ENCODE results near the gene PFN2. TPM values are rescaled to one million over a fixed set of nuclear protein-coding genes. Genes with fewer than 3 reads are reported as not detected.

Gene PFN2
- total and polyA plus RNA-seq, 2 donors from 2014 or later, result 93.2 to 253 TPM

DNA sequence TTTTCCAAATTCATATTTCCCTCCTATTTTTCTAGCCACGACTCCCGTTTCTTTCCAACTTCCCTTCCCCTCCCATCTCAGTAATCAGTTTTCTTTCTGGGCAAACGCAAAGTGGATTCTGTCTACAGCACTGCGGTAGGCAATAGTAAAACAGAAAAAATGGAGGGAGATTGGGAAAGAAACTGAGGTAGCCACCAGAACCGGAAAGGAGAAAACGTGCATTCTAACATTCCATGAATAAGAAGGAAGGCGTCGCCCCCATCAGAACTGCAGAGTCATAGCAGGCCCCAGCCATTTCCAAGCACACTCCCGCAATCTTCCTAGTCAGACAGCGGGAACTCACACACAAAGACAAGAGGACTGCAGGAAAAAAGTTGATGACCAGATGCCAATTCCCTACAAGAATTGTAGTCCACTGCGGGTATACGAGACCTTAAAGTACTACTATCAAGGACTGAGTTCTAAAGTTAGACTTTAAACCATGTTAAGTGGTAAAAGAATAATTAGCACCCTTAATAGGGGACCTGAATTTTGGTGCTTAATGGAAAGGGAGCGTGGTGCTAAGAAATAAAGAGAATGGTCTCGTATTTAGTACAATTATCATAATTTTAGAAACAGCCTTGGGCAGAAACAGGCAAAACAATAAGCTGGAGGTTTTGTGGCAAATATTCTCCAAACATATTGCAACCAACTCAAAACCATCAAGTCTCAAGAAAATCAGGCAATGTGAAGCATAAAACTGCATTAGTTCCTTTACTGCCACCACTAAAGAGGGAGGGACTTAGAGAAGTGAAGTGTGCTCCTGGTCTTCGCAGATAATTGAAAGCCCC, 1.4 kb downstream of the PFN2 start:
- Histone ChIP-seq H3K4me1 (ENCODE audit: control insufficient read depth in 2 of 3, insufficient read depth in 2 of 3, low read depth in 1 of 3, low read length in 3 of 3) (peaks cover 0 to 21% (median 11%) of the 10 kb centered on the region in 3 donors), H3K27ac (ENCODE audit: low read depth in 2 of 2, low read length in 2 of 2) (peak overlapping the region; percentile 87 to 93), H3K9ac (ENCODE audit: low read length in 3 of 3) (peak overlapping the region; percentile 74 to 90 (median 77)), H3K36me3 (ENCODE audit: control insufficient read depth in 2 of 3, insufficient read depth in 3 of 3, low read length in 3 of 3) (peaks cover 0 to 12% (median 2%) of the 10 kb centered on the region in 3 donors), H3K4me3 (ENCODE audit: low read length in 3 of 3) (peak overlapping the region; percentile 77 to 93 (median 85)), H3K9me3 (ENCODE audit: control insufficient read depth in 2 of 3, insufficient read depth in 1 of 3, low read length in 3 of 3) (no peaks in the 10 kb centered on the region), H3K27me3 (ENCODE audit: control insufficient read depth, insufficient read depth, low read length) (no peaks in the 10 kb centered on the region)
- intact Hi-C loops (cut with DNase I), result no loop called here
- TF ChIP-seq, protein P1, sequence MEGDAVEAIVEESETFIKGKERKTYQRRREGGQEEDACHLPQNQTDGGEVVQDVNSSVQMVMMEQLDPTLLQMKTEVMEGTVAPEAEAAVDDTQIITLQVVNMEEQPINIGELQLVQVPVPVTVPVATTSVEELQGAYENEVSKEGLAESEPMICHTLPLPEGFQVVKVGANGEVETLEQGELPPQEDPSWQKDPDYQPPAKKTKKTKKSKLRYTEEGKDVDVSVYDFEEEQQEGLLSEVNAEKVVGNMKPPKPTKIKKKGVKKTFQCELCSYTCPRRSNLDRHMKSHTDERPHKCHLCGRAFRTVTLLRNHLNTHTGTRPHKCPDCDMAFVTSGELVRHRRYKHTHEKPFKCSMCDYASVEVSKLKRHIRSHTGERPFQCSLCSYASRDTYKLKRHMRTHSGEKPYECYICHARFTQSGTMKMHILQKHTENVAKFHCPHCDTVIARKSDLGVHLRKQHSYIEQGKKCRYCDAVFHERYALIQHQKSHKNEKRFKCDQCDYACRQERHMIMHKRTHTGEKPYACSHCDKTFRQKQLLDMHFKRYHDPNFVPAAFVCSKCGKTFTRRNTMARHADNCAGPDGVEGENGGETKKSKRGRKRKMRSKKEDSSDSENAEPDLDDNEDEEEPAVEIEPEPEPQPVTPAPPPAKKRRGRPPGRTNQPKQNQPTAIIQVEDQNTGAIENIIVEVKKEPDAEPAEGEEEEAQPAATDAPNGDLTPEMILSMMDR (IDR thresholded peaks at IDR 0.05; ENCODE audit: borderline replicate concordance, extremely low read depth, insufficient read depth), result no peak
- DNase-seq (peak in 4 of 5 donors; percentile 75 to 91 (median 84)), FAIRE-seq (no peak)

DNA sequence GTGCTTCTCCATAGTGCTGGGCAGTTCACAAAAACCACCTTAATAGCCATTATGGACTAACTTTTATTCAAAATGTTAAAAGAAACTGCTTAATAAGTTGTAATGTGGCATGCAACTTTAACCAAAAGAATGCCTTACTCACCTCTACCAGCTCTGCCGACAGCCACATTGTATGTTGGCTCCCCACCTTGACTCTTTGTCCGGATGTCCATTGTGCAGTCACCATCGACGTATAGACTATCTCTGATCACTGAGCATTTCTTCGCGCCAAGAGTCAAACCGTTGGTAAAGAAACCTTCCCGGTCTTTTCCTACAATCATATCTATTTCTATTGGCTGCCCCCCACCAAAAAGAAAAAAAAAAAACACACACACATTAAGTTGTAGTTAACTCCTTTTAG, 2.5 kb downstream of the PFN2 start:
- intact Hi-C loops (cut with DNase I), result no loop called here
- Histone ChIP-seq H3K4me1 (ENCODE audit: control insufficient read depth in 2 of 3, insufficient read depth in 2 of 3, low read depth in 1 of 3, low read length in 3 of 3) (peaks cover 0 to 23% (median 11%) of the 10 kb centered on the region in 3 donors), H3K9me3 (ENCODE audit: control insufficient read depth in 2 of 3, insufficient read depth in 1 of 3, low read length in 3 of 3) (no peaks in the 10 kb centered on the region), H3K4me3 (ENCODE audit: low read length in 3 of 3) (peak overlapping the region; percentile 39 to 93 (median 77)), H3K9ac (ENCODE audit: low read length in 3 of 3) (peak overlapping the region in 1 of 3 donors; percentile 1), H3K27ac (ENCODE audit: low read depth in 2 of 2, low read length in 2 of 2) (no peak overlapping the region), H3K27me3 (ENCODE audit: control insufficient read depth, insufficient read depth, low read length) (no peaks in the 10 kb centered on the region), H3K36me3 (ENCODE audit: control insufficient read depth in 2 of 3, insufficient read depth in 3 of 3, low read length in 3 of 3) (peaks cover 0 to 12% (median 2%) of the 10 kb centered on the region in 3 donors)
- DNase-seq (peak in 1 of 5 donors; percentile 24), FAIRE-seq (no peak)
- TF ChIP-seq, protein P1 (IDR thresholded peaks at IDR 0.05; ENCODE audit: borderline replicate concordance, extremely low read depth, insufficient read depth), result no peak

DNA sequence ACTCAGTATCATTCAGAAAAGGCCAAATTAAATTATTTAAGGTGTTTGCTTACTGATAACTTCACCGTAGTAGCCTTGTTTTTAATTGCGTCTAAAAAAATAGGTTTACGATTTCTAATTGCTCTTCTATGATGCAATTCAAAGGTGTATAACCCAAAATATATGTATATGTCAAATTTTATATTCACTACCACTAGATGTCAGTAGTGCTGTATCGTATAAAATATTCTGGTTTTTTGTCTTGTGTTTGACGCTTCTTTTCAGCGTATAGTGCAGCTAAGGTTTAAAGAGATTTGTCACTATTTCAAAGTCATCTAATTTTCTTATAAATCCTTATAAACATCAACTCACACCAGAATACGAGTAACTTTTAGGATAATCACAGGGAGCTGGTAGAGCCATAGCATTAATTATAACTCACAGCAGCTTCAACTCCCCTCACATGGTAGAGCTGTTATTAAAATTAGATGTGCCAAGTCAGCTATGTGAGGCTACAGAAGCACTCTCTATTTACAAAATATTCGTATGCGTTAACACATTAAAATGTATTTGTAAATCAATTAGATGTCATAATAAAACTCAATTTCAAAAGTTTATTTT, 3.5 kb downstream of the PFN2 start:
- TF ChIP-seq, protein P1 (IDR thresholded peaks at IDR 0.05; ENCODE audit: borderline replicate concordance, extremely low read depth, insufficient read depth), result peak; percentile 55
- H3K4me3 ChIP-seq (ENCODE audit: low read length in 3 of 3), result peak overlapping the region in 1 of 3 donors; percentile 22
- no peaks in the 10 kb centered on the region for H3K27me3 ChIP-seq (ENCODE audit: control insufficient read depth, insufficient read depth, low read length)
- H3K36me3 ChIP-seq (ENCODE audit: control insufficient read depth in 2 of 3, insufficient read depth in 3 of 3, low read length in 3 of 3), result peaks cover 0 to 12% (median 2%) of the 10 kb centered on the region in 3 donors
- no peak overlapping the region for H3K9ac ChIP-seq (ENCODE audit: low read length in 3 of 3)
- intact Hi-C loops (cut with DNase I), result no loop called here
- H3K4me1 ChIP-seq (ENCODE audit: control insufficient read depth in 2 of 3, insufficient read depth in 2 of 3, low read depth in 1 of 3, low read length in 3 of 3), result peaks cover 0 to 23% (median 11%) of the 10 kb centered on the region in 3 donors
- H3K9me3 ChIP-seq (ENCODE audit: control insufficient read depth in 2 of 3, insufficient read depth in 1 of 3, low read length in 3 of 3), result no peaks in the 10 kb centered on the region
- DNase-seq, result peak in 2 of 5 donors; percentile 72 to 87
- FAIRE-seq, result peak; percentile 95
- no peak overlapping the region for H3K27ac ChIP-seq (ENCODE audit: low read depth in 2 of 2, low read length in 2 of 2)

All from kidney (tissue), 14 donors.